ENCODE data around the gene STEAP2.
"Not testable (repeated sequence)": the region's sequence is repeated elsewhere in the genome, so short reads cannot be mapped to it uniquely, and the experiment has no call there.

Gene STEAP2

DNA sequence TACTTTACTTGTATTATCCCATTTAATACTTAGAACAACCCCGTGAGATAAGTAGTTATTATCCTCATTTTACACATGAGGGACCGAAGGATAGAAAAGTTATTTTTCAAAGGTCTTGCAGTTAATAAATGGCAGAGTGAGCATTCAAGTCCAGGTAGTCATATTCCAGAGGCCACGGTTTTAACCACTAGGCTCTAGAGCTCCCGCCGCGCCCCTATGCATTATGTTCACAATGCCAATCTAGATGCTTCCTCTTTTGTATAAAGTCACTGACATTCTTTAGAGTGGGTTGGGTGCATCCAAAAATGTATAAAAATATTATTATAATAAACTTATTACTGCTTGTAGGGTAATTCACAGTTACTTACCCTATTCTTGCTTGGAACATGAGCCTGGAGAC, 22.0 kb downstream of the STEAP2 start:
- DNase-seq (ENCODE audit: low spot score): no peak

DNA sequence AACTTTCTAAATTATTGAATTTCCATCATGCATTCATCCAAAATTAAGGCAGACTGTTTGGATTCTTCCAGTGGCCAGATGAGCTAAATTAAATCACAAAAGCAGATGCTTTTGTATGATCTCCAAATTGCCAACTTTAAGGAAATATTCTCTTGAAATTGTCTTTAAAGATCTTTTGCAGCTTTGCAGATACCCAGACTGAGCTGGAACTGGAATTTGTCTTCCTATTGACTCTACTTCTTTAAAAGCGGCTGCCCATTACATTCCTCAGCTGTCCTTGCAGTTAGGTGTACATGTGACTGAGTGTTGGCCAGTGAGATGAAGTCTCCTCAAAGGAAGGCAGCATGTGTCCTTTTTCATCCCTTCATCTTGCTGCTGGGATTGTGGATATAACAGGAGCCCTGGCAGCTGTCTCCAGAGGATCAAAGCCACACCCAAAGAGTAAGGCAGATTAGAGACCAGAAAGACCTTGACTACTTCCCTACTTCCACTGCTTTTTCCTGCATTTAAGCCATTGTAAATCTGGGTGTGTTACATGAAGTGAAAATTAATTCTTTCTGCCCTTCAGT, 25.3 kb downstream of the STEAP2 start:
- DNase-seq (ENCODE audit: low spot score): no peak

DNA sequence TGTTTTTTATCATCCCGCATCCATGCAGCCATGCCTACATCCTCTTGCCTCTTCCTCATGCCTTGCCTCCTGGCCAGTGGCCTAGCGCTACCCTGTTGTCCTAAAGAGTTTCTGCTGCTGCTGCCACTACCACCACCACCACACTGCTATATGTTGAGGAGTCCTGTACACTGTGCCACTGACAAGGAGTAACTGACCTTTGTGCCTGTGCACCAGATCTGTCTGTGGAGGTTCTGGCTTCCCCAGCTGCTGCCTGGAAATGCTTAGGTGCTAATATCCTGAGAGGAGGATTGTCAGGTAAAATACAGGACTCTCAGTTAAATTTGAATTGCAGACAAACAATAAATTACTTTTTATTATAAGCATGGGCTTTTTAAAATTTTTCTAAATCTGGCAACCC, 26.5 kb downstream of the STEAP2 start:
- DNase-seq (ENCODE audit: low spot score): no peak

DNA sequence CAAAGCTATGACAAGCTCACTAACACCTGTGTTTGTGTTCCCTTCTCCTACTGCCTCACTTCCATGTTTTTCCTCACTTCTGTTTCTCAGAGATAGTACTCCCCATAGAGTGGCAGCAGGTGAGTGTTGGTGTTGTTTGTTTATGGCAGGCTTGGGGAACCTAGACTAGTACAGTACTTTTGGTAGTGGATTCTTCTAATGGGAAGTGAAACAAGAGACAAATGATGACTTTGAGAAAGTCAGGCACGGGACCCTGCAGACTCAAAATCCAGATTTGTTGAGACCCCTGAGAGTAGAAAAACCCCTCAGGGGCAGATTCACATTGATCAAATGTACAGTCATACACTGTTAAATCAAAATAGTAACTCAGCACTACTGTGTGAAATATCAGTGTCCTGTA, 27.0 kb downstream of the STEAP2 start:
- DNase-seq (ENCODE audit: low spot score): no peak

DNA sequence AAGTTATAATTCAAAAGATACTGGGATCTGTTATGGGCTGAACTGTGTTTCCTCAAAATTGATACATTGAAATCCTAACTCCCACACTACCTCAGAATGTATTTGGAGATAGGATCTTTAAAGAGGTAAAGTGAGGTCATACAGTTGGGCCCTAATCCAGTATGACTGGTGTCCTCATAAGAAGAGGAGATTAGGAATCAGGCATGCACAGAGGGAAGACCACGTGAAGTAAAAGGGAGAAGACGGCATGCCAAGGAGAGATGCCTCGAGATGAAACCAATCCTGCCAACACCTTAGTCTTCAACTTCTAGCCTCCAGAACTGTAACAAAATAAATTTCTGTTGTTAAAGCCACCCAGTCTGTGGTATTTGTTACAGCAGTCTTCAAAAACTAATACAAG, 27.5 kb downstream of the STEAP2 start:
- no peak for DNase-seq (ENCODE audit: low spot score)

DNA sequence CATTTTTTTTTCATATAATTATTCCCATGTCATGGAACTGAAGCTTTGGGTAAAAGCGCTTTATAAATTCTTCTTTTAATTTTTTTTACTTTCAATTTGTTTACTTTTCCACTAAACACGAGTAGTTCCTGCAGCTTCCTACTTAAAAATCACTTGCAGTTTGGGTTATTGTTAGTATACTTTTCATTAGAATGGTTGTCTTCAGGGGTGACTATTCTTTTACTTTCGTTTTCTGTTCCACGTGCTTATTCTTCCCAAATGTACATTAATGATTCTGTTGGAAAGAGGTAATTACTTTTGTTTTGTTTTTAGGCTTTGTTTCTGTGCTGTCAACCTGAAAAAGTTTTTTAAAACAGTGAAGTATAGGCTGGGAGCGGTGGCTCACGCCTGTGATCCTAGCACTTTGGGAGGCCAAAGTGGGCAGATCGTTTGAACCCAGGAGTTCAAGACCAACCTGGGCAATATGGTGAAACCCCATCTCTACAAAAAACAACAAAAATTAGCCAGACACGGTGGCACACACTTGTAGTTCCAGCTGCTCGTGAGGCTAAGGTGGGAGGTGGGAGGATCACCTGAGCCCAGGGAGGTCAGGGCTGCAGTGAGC, 28.2 kb downstream of the STEAP2 start:
- DNase-seq (ENCODE audit: low spot score): no peak

DNA sequence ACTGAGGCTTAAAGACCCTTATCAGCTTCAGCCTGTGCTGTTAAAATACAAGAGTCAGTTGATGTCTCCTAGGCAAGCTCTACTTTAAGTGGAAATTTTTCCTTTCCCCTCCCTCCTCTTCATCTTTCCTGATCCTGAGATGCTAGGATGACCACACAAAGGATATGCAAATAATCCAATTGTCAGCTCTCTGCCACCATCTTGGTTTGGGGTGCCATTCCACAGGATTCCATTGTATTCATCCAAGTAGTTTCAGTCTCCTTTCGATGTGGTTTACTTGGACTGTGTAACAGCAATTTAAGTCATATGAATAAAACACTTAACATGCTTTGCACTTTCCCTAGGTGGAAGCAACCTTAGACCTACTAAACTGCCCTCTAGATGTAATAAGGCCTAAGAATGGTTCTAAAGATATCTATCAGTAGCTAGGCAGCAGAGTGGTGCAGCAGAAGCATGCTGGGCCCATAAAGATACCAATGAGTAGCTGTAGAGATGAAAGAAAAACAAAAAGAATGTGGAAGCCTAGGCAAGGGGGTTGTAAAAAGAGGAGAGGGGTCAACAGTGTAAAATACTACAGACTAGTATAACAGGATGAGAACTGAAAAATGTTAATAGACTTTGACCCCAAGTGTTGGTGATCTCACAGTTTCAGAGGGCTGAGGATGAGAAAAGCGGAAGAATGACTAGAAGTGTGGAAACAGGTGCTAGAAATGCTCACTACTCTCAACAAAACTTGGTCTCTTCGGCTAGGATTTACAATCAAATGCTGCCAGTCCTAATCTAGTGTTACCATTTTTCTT, 31.0 kb downstream of the STEAP2 start:
- DNase-seq (ENCODE audit: low spot score): no peak

DNA sequence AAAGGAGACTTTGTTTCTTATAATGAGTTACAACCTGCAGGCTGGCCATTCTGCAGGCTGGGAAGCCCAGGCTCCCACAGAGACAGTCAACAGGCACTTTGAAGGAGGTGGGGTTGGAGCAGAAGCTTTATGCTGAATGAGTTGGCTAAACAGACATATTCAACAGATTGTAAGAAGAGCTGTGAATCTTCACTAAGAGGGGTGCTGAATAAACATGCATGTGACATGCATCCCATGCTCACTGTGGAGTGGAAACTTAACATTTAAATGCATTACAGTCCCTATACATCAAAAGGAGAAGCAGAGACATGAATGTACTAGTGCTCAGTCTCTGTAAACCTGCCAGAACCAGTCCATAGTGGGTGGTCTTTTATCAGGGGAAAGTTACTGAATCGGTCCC, 32.0 kb downstream of the STEAP2 start:
- no peak for DNase-seq (ENCODE audit: low spot score)

DNA sequence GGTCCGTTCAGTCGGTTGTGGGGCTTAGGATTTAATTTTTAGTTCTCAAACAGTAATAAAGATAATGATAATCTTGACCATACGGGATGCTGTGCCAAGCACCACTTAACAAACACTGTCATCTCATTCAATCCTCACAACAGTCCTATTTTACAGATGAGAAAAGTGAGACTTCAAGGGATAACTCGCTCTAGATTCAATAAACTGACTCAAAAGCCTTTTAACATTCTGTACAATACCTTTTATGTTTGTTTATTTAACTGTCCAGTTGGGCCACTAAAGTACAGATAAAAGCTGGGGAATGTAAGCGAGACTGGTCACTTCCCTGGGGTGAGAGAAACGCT, 33.0 kb downstream of the STEAP2 start:
- DNase-seq (ENCODE audit: low spot score): no peak

DNA sequence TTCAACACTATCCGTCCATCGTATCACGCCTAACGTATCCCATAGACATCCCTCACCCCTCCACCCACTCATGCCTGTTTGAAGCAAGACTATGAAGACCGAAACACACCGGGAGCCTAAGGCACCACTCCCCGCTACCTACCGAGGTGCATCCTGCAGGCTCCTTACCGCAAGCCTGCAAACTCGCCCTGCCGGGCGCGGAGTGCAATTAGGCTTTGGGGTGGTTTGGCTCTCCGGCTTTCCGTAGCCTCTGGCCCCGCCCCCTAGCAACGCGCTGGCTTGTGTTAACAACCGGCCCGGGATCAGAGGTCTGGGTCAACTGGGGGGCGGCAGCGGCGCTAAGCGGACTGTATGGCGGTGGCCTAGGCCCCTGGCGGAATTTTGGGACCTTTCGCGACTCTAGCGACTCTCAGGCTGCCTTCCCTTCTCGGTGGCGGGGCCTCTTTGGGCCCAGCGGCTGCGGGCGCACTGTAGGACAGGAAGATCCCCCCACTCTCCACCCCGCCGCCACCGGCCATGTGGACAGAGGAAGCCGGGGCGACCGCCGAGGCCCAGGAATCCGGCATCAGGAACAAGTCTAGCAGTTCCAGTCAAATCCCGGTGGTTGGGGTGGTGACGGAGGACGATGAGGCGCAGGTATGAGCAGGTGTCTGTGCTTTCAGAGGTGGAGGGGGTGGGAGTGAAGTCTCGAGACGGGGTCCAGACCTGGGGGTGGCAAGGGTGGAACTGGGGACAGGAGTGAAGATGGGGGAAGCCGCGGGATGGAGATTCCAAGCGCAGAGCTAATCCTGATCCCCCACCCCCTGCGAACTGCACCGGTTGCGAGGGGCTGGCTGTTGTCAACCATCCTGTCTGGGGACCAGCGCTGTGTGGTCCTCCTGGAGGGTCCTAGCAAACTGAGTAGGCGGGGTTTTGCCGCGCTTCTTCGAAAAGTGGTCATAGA, 33.6 kb downstream of the STEAP2 start, which contains the start of gene CFAP69:
CFAP69 (plus strand) TSS at position 266 of the 943 bp plus-strand sequence; CDS start at position 517, 251 bp downstream.
- DNase-seq (ENCODE audit: low spot score): peak; percentile 60

DNA sequence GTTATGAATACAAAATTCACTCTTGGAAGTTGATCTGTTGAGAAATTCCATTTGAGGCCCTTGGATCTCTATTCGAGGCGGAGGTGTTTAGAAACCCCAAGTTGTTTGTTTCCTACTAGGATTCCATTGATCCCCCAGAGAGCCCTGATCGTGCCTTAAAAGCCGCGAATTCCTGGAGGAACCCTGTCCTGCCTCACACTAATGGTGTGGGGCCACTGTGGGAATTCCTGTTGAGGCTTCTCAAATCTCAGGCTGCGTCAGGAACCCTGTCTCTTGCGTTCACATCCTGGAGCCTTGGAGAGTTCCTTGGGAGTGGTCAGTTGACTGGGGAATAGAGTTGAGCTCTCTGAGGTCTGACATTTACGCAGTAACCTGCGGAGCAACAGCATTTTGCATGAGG, 34.6 kb downstream of the STEAP2 start:
- no peak for DNase-seq (ENCODE audit: low spot score)

DNA sequence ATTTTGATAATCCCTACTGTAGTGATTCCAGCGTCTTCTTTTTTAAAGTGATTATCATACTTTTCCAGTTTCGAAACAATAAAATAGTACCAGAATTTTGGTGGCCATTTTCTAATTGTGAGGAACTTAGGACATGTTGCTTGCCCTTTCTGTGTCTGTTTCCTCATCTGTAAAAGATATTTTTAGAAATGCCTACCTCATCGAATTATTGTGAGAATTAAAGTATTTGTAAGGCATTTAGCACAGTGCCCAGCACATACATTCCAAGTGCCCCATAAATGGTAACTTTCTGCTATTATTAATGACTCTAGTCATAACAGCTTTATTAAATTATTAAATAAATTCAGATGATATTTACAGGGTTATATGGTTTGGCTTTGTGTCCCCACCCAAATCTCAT, 37.2 kb downstream of the STEAP2 start:
- DNase-seq (ENCODE audit: low spot score): no peak

DNA sequence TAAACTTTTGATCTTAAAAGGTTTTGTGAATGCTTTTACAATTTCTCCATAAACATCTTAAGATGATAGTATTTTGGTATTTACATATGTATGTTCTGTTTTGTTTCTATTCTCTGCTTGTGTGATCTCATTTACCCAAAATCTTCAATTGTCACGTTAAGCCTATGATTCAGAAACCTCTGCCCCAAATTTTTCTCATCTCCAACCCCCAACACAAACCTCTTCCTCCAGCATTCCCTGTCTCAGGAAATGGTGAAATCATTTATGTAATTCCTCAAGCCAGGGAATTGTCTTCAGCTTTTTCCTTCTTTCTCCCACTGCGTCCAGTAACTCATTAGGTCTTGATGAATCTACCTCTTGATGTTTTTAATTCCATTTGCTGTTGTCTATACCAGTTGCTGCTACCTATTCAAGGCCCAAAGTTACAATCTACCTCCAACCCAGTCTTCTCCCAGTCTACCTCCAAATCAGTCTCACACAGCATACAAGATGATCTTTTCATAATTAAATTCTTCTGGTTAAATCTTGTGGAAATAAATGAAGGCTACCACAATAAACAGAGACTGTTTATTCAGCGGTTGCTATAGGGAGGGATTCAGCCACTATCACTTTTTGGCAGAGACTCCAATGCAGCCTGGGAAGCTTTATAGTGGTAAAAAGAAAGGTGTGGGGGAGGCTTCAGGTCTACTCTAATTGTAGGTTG, 39.2 kb downstream of the STEAP2 start:
- DNase-seq (ENCODE audit: low spot score): no peak

DNA sequence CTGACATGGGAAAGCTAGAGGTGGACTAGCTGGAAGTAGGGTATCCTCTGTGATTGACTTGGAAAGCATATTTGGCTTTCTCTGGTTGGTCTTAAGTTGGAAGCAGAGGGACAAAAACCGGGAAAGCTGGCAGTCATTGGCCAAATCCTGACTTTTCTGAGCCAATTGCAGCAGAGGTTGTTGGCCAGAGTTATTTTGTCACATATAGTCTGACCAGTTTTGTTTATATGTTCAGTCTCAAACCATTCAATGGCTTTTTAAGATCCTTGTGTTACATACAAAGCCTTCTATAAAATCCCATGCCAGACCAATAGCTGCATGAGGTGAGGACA, 39.7 kb downstream of the STEAP2 start:
- no peak for DNase-seq (ENCODE audit: low spot score)

DNA sequence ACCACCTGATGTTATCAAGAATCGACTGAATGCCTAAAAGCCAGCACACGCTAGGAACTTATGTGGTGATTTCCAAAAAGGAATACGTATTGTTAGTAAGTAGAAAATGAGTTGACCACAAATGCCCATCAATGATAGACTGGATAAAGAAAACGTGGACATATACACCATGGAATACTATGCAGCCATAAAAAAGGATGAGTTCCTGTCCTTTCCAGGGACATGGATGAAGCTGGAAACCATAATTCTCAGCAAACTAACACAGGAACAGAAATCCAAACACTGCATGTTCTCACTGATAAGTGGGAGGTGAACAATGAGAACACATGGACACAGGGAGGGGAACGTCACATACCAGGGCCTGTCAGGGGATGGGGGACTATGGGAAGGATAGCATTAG, 44.5 kb downstream of the STEAP2 start:
- DNase-seq (ENCODE audit: low spot score): not testable (repeated sequence)

DNA sequence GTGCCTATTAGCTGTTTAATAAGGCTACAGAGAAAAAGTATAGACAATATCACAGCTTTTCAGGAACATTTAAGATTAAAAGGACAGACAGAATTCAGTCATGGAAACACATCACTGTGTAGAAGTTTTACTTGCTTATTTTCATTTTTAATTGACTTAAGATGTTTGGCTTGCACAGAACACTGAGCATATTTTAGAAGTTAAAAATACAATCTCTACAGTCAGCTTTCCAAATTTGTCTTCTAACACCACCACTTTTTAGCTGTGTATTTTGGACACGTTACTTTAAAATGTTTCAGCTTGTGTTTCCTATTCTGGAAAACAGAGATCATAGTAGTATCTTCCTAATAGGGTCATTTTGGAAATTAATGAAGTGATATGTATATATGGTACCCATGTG, 45.2 kb downstream of the STEAP2 start:
- DNase-seq (ENCODE audit: low spot score): no peak

DNA sequence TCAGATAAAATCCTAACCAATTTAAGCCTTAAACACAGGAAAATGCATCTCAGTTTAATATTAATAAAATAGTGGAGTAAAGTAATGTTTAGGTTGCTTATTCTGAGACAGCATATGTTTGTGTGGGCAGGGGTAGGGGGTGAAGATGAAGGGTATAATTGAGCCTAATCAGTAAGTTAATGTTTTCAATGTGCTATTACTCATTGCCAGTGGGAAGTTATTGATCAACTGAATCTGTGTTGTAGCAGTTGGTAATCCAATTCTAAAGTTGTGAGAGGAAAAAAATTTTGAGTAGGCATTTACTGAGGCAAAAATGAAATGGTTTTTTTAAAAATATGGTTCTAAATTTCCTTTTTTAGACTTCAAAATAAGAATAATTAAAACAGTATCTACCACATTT, 49.9 kb downstream of the STEAP2 start:
- no peak for DNase-seq (ENCODE audit: low spot score)

DNA sequence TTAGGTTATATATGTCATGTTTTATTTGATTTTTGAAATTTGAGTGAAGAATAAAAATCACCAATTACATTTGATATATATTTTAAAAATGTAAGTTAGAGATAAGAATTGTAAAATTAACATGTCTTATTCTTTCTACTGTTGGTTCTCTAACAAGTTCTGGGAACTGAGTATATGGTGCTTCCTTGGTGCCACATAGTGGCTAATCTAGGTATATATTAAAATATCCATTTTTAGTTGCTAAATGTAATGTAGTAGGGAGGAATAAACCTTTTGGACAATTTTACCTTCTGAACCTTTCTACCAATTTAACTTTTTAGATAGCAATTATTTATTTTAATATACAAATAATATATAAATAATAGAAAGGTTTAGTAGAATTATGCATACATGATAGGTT, 50.9 kb downstream of the STEAP2 start:
- no peak for DNase-seq (ENCODE audit: low spot score)

DNA sequence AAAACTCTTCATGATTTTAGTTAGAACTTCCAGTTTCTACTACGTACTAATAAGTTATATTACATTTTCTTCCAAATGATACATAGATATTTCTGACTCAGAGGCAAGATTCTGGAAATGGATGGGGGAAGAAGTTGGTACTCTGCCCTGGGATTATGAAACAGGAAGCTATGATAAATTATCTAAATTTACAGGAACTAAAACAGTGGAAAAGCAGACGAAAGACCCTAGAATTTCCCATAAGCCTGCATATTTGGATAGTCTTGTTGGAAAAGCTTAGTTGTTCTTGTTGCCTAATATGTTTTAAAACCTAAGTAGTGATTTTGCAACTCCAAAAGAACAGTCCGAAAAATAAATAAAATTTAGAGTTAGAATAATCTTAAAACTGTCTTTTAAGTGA, 55.3 kb downstream of the STEAP2 start:
- no peak for DNase-seq (ENCODE audit: low spot score)

DNA sequence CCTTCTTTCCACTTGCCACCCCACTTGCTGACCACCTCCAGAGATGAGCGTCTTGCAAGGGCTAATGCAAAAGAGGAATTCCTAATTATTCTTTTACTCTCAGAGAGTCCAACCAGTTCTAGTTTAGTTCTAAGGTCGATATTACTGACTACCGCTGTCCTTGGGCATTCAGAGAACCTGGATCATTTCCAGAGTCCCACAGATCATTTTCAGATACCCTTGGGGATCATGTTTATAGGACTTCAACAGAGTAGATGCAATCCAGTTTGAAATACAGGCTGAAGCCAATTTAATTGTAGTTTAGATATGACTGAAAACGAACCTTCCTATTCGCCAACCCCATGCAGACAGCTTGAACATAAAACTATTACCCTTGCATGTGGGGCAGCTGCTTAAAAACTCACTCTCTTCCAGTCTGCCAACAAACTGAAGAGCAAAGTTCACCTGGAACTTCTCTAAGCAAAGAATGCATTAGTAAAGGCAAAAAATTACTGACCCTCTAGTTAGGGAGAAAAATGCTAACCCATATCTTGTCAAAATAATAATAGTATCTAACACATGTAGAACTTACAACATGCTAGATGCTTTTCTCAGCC, 55.8 kb downstream of the STEAP2 start:
- DNase-seq (ENCODE audit: low spot score): no peak

DNA sequence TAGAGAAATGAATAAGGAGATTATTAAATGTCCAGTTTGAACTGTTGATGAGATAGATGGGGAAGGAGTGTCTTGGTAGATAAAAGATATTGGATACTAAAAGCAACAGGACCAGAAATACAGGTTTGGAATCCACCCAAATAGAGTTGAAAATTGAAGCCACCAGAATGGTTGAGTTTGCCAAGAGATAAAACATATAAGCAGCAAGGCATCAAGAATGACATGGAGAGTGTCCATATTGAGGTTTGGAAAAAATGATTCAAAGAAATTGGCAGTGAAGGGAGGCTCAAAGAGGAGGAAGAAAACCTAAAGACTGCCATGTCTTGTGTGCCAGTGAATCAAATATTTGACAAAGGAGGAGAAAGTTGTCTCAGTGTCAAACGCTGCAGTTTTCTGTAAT, 57.6 kb downstream of the STEAP2 start:
- no peak for DNase-seq (ENCODE audit: low spot score)
